Chondrocyte (in vitro differentiated cells): ENCODE measurements around the gene FAN1. TPM values are rescaled to one million over a fixed set of nuclear protein-coding genes. Genes with fewer than 3 reads are reported as not detected.

Experiments used
- DNase-seq: peaks from one replicate; pipeline ENCODE4 v3.0.0; 2021; ENCODE audit warnings: mixed read lengths, low spot score
- H3K27ac Mint-ChIP-seq: one replicate; pipeline ENCODE4 v1.8.0; 2021; ENCODE audit warnings: mild to moderate bottlenecking, moderate library complexity, mixed read lengths; ENCODE audit not compliant: unreplicated experiment
- H3K27me3 Mint-ChIP-seq: 2 replicates; pipeline ENCODE4 v1.8.0; 2021; ENCODE audit warnings: low read depth, mixed read lengths
- H3K36me3 Mint-ChIP-seq: 2 replicates; pipeline ENCODE4 v1.8.0; 2021; ENCODE audit warnings: low read depth, mixed read lengths
- H3K4me1 Mint-ChIP-seq: 2 replicates; pipeline ENCODE4 v1.8.0; 2021; ENCODE audit warnings: low read depth, mild to moderate bottlenecking, mixed read lengths
- H3K4me3 Mint-ChIP-seq: one replicate; pipeline ENCODE4 v1.8.0; 2021; ENCODE audit warnings: mild to moderate bottlenecking, moderate library complexity, mixed read lengths; ENCODE audit not compliant: unreplicated experiment
- H3K9me3 Mint-ChIP-seq: 2 replicates; pipeline ENCODE4 v1.8.0; 2021; ENCODE audit warnings: low read depth, mixed read lengths
- CTCF ChIP-seq: fragments of 200-600 bp; sonication (generic); IDR thresholded peaks from 2 replicates; pipeline ENCODE4 v1.5.0; 2021; ENCODE audit warnings: antibody characterized with exemption, mild to moderate bottlenecking, moderate library complexity
- total RNA-seq: library from RNA; stranded (reverse); gene quantifications from 3 replicates; pipeline ENCODE4 v1.2.1, GENCODE V29; 2021

FAN1 gene
- total RNA-seq, 1 donor from 2014 or later, result 16.3 TPM

GRCh38 chr15:30954674-30955073 is 51.0 kb downstream of the FAN1 start:
- Mint-ChIP-seq H3K4me1 (peaks cover 18% of the 10 kb centered on the region), H3K9me3 (no peaks in the 10 kb centered on the region), H3K36me3 (peaks cover 42% of the 10 kb centered on the region), H3K27ac (no peak overlapping the region), H3K4me3 (no peak overlapping the region), H3K27me3 (no peaks in the 10 kb centered on the region)
- TF ChIP-seq CTCF, result no peak
- DNase-seq, result no peak

- H3K9me3 Mint-ChIP-seq, result no peaks in the 10 kb centered on the region
- peaks cover 18% of the 10 kb centered on the region for H3K4me1 Mint-ChIP-seq
- H3K4me3 Mint-ChIP-seq, result no peak overlapping the region
- H3K36me3 Mint-ChIP-seq, result peaks cover 36% of the 10 kb centered on the region
- no peak for TF ChIP-seq CTCF
- no peaks in the 10 kb centered on the region for H3K27me3 Mint-ChIP-seq
- H3K27ac Mint-ChIP-seq, result peak overlapping the region; percentile 6
- no peak for DNase-seq
These were observed 52.8 kb downstream of the FAN1 start for GRCh38 chr15:30956216-30957124.

- no peaks in the 10 kb centered on the region for H3K9me3 Mint-ChIP-seq
- no peak for DNase-seq
- H3K27ac Mint-ChIP-seq, result no peak overlapping the region
- H3K36me3 Mint-ChIP-seq, result peaks cover 28% of the 10 kb centered on the region
- no peak overlapping the region for H3K4me3 Mint-ChIP-seq
- no peaks in the 10 kb centered on the region for H3K27me3 Mint-ChIP-seq
- H3K4me1 Mint-ChIP-seq, result peaks cover 18% of the 10 kb centered on the region
- TF ChIP-seq CTCF, result no peak
These were observed 54.5 kb downstream of the FAN1 start for GRCh38 chr15:30958219-30958618.

GRCh38 chr15:30962079-30962478 is 58.4 kb downstream of the FAN1 start:
- Mint-ChIP-seq H3K27me3 (no peaks in the 10 kb centered on the region), H3K36me3 (peaks cover 24% of the 10 kb centered on the region), H3K4me1 (no peaks in the 10 kb centered on the region), H3K4me3 (no peak overlapping the region), H3K27ac (no peak overlapping the region), H3K9me3 (no peaks in the 10 kb centered on the region)
- no peak for TF ChIP-seq CTCF
- DNase-seq, result no peak

GRCh38 chr15:30962659-30963058 is 58.9 kb downstream of the FAN1 start:
- Mint-ChIP-seq H3K27ac (no peak overlapping the region), H3K4me1 (no peaks in the 10 kb centered on the region), H3K4me3 (no peak overlapping the region), H3K9me3 (no peaks in the 10 kb centered on the region), H3K36me3 (peaks cover 21% of the 10 kb centered on the region), H3K27me3 (no peaks in the 10 kb centered on the region)
- TF ChIP-seq CTCF, result no peak
- no peak for DNase-seq
